Amniotic epithelial cell (primary cell): ENCODE results near the gene CMTM2.
"Not testable (repeated sequence)": the region's sequence is repeated elsewhere in the genome, so short reads cannot be mapped to it uniquely, and the experiment has no call there.

Experiments
- DNase-seq: peaks from one replicate; pipeline ENCODE4 v3.0.0-alpha.2; 2010; ENCODE audit warnings: low read depth

CMTM2 gene

DNA sequence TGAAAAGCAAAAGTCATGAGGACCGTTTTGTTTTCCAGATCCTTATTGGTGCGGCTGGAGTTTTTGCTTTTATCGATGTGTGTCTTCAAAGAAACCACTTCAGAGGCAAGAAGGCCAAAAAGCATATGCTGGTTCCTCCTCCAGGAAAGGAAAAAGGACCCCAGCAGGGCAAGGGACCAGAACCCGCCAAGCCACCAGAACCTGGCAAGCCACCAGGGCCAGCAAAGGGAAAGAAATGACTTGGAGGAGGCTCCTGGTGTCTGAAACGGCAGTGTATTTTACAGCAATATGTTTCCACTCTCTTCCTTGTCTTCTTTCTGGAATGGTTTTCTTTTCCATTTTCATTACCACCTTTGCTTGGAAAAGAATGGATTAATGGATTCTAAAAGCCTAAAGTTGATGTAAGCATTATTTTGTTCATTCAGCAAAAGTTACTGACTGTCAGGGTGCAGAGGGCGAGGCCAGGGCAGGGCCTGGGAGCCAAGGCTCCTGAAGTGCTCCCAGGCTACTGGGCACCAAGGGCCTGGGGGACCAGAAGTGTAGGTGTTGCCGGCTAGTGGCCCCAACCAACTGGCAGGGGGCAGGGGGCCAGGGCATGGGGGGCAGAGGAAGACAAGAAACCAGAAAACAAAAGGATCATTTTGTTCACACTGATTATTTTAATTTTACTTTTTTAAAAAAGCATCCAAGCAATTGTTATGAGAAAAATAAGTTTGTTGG is 8.8 kb downstream of the CMTM2 start:
- no peak for DNase-seq

DNA sequence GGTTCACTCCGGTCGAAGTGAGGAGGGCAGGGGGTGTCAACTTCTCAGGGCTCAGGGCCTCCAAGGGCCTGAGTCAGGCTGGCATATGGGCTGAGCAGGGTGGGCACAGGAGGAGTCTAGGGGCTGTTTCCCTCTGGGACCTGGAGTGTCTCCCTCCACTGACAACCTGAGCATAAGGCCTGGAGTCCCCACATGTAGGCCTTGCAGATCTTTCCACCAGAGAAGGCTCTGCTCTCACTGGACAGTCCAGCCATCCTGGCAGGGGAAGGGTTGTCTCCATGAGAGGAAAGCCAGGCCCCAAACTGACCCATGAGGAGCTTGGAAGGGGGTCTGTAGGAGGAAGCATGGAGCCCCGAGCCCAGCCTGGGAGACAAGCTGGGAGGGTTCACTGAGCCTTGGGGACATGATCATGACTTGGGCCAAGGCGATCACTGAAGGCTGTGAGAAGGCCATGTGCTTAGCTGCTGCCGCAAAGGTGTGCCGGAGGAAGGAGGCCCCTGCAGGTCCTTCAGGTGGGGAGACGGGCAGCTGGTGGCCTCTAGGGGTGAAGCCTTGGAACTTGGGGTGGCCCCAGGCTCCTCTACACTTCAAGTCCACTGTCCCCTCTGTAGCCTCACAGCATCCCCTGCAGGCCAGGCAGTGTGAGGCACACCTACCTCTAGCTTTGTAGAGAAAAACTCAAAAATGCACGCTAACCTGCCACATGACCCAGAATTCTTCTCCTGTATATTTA is 9.9 kb downstream of the CMTM2 start:
- DNase-seq = peak; percentile 53

DNA sequence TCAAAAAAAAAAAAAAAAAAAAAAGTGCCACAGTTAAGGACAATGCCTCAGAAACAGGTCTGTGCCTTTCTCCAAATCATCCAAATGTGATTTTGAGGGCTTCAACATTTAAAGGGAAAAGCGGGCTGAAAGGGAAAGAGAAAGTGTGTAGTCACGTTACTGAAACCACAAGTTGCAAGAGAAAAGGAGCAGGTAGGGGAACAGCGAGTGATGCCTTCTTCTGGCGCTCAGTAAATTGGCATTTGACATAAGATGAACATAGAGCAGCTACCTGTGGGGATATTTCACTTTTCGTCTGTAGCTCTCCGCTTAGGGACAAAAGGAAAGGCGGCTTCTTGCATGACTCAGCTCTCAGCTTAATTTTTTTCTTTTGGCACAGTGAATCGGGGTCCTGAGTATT is 11.1 kb downstream of the CMTM2 start:
- no peak for DNase-seq

DNA sequence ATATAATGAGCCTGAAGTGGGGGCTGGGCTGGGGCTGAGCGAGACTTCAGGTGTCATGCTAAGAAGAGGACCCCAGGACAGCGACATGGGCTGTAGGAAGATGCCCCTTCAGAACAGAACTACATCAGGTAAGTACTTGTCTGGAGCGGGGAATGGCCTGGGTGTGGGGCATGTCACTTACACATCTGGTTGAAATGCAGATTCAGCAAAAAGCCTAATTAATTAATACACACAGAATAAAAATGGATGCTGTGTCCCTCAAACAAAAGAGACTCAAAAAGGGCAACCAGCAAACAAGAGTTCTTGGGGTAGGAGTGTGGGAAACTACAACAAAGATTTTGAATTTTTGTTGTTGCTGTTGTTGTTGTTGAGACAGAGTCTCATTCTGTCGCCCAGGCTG is 11.8 kb downstream of the CMTM2 start:
- DNase-seq = no peak

DNA sequence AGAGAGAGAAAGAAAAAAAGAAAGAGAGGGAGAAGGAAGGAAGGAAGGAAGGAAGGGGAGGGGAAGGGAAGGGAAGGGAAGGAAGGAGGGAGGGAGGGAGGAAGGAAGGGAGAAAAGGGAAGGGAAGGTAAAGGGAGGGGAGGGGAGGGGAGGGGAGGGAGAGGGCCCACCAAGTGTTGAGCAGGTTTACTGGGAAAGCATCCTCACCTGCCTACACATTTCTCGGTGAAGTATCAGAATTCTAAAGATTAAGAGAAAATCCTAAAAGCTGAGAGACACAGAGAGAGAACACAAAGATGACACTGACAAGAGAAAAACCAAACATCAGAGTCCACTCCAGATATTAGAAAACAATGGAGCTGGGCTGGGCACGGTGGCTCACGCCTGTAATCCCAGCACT is 13.0 kb downstream of the CMTM2 start:
- no peak for DNase-seq

DNA sequence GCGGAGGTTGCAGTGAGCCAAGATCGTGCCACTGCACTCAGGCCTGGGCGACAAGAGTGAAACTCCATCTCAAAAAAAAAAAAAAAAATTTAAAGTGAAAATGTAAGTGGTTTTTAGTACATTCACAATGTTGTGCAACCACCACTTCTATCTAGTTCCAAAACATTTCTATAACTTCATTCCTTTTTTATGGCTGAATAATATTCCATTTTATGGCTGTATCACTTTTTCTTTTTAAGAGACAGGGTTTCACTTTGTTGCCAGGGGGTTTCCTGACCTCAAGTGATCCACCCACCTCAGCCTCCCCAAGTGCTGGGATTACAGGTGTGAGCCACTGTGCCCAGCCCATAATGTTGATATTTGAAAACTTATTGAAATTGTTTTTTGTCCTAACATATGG is 13.6 kb downstream of the CMTM2 start:
- no peak for DNase-seq

DNA sequence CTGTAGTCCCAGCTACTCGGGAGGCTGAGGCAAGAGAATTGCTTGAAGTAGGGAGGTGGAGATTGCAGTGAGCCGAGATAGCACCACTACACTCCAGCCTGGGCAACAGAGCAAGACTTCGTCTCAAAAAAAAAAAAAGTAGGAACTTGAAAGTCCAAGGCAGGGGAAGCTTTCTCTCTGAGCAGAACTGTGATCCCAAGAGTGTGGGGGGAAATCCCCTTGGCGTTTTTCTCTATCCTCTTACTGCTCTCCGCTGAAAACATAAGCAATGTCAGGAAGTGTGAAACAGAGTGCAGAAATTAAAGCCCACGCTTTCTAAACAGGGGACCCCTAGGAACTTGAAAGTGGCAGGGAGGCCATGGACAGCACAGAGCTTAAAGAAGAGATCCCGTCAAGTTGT is 15.5 kb downstream of the CMTM2 start:
- DNase-seq = no peak

DNA sequence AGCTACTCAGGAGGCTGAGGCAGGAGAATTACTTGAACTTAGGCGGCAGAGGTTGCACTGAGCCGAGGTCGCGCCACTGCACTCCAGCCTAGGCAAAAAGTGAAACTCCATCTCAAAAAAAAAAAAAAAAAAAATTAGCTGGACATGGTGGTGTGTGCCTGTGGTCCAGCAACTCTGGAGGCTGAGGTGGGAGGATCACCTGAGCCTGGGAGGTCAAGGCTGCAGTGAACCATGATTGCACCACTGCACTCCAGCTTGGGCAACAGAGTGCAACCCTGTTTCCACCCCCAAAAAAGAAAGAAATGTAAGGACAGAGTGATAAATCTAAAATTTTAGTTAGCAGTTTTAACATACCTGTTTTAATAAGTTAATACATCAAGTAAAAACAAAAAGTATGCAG is 17.3 kb downstream of the CMTM2 start:
- not testable (repeated sequence) for DNase-seq

DNA sequence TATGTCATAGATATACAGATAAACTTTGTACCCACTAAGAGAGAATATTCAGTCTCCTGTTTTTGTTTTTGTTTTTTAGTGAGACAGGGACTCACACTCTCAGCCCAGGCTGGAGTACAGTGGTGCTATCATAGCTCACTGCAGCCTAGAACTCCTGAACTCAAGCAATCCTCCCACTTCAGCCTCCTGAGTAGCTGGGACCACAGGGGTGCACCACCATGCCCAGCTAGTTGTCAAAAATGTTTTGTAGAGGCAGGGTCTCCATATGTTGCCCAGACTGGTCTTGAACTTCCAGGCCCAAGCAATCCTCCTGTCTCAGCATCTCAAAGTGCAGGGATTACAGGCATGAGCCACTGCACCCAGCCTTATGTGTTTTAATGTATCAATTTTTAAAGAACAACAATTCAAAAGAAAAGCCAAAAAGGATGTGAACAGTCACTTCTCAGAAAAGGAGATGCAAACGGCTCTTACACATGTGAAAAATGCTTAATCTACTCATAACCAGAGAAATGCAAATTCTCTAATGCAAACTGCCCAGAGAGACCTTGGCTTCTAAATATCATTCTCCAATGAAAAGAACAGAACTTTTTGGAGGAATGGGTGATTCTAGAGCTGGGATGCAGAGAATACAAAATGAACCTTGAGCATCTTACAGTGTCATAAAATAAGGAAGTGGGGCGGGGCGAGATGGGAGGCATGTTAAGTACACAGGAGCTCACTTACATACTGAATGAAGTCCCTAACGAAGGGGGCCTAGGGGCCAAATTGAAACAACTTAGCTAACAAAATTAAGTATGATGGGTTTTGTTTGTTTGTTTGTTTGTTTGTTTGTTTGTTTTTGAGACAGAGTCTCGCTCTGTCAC is 18.0 kb downstream of the CMTM2 start:
- DNase-seq = no peak

DNA sequence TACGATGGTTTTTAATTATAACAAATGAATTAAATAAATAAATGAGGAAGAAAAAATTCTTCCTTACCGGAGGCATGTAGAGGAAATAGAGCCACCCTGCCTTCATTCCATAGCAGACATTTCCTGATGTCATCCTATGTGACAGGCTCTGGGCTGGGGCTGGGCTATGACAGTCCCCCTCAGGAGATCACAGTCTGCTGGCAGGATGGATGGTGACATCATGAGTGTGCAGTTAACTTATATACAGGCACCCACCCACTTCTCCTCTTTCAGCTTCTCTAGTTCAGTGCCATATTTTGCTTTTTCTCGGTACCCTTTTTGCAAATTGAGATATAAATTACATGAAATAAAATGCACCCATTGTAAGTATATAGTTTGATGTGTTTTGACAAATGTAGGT is 18.8 kb downstream of the CMTM2 start:
- no peak for DNase-seq

DNA sequence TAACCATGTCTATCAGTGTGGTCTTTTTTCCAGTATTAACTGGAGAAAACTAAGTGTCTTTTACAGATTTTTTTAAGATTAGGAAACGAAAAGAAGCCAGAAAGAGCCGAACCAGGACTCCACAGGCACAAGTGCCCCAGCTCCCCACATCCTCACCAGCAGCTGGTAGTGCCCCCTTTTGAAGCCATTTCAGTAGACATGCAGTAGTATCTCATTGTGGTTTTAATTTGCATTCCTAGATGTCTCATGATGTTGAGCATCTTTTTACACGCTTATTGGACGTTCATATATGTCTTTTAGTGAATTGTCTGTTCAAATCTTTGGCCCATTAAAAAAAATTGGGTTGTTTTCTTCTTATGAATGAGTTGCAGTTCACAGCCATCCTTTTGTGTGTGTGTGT is 20.5 kb downstream of the CMTM2 start:
- no peak for DNase-seq

DNA sequence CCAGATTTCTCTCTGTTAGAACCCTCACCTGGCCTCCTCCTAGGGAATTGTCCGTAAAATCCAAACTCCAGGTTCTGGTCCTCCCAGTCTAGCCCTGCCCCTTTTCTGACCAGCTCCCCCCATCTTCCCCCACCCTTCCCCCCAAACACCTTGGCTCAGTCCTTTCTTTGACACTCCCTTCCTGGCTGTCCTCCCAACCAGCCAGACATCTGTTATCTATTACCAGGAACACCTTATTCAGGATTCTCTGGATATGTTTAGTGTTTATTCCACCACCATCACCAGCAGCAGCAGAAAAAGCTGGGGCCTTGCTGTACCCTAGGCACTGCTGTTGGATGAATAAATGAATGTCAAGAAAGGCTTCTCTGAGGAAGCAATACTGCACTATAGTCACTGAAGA is 21.2 kb downstream of the CMTM2 start:
- DNase-seq = no peak

DNA sequence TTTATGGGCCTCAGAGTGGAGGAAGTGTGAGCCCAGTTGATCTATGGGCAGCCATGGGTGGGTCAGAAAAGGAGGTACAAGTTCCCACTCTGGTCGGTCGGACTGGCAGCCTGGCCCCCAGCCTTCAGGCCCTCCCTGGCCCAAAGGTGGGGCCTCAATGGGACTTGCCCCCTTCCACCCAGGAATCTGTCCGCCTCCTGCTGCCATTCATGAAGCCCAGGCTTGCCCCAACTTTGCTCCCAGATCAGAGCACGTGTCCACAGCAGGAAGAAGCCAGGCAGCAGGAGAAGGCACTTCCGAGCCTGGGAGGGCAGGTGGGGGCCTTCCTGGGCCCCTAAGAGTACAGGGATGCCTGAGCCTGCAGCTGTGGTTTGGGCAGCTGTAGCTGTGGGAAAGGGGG is 22.2 kb downstream of the CMTM2 start:
- no peak for DNase-seq

DNA sequence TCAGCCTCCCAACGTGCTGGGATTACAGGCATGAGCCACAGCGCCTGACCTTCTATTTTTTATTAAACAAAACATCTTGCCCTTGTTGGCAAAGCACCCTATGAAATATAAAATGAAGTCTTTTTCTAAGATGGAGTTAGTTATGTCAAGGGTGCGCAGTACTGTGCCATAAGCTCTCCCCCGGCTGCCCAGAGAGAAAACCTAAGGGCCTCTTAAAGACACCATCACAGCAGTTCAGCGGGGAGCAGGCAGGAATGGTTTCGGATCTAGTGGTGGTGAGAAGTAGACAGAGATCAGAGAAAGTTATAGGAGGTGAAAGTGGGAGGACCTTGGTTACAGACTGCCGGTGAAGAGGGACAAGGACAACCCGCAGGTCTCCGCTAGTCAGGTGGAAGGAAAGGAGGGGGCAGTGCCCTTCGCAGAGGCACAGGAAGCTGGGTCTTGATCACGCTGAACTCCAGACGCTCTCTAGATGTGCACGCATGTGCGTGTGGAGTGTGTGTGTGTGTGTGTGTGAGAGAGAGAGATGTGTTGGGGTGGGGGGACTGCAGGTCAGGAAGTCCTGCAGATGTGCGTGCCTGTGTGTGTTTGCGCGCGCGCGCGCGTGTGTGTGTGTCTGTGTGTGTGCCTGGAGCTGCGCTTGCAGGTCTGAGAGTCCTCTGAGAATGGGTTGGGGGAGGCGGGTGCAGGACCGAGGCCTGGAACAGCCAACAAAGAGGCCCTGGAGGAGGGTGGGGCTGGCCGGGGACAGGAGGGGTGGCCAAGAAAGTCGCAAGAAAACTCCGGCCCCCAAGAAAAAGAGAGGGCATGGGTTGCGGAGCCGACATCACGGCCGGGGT is 24.5 kb downstream of the CMTM2 start:
- DNase-seq = peak; percentile 65

DNA sequence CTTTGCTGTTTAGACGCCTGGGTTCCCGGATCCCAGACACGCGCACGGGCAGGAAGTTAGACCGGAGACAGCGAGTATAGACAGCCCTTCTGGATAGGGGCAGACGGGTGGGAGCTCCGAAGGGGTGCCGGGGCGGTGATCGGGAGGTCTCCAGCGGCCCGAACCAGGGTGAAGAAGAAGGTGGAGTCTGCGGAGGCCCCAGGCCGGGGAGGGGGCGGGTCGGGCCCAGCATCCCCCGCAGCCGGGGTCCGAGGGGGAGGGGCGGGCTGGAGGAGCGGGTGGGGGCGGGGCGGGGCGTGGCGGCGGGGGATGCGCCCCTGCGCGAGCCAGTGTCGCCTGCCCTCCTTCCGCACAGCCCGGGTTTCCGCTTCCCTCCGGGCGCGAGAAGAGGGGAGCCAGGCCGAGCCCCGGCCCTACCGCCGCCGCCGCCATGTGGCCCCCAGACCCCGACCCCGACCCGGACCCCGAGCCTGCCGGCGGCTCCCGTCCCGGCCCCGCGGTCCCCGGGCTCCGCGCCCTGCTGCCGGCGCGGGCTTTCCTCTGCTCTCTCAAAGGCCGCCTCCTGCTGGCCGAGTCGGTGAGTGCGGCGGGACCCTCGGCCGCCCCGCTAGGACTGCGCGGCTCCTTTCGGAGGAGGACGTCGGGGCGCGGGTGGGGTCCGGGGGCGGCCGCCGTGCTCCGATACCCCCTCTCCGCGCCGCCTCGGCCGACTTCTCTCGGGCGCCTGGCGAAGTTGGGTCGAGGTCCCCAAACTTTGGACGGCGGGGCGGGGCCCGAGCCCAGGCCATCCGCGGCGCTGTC is 25.3 kb downstream of the CMTM2 start, which contains the start of gene CMTM3:
Gene CMTM3, plus strand, starts transcription at position 329 of the 801 bp plus-strand sequence. Its CDS starts 102 bp downstream, at position 431.
- peak; percentile 40 for DNase-seq

DNA sequence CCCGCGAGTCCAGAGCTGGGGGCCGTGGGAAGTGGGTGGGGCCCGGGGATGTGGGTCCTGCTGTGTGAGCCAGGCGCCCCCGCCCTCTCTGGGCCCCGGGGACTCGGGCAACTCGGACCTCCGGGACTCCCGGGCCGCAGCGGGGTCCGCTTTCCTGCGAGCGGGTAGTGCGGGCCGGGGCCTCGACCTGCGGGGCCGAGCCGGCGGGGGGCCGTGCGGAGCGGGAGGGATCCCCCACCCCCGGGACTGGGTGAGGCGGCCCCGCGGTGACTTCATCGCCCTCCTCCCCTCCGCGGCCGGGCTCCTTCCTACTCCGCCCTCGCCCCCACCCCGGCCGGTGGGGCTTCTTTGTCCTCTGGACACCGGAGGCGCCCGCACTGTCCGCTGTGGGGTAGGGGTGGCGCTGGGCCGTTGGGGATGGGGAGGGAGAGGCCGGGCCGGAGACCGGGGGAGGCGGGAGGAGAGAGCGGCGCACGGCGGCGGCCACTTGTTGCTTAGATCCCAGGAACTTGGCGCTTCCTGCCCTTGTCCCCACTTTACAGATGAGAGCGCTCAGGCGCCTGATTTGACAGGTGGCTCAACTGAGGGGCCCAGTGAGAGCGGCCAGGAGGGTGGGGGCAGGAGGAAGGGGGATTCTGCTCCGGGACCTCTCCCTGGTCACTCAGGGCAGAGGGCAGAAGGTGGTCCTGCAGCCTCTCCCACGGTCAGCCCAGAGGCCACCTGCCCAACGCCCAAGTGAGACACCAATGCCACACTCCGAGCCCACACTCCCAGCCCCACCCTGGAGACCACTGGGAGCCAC is 26.1 kb downstream of the CMTM2 start:
- DNase-seq = no peak

DNA sequence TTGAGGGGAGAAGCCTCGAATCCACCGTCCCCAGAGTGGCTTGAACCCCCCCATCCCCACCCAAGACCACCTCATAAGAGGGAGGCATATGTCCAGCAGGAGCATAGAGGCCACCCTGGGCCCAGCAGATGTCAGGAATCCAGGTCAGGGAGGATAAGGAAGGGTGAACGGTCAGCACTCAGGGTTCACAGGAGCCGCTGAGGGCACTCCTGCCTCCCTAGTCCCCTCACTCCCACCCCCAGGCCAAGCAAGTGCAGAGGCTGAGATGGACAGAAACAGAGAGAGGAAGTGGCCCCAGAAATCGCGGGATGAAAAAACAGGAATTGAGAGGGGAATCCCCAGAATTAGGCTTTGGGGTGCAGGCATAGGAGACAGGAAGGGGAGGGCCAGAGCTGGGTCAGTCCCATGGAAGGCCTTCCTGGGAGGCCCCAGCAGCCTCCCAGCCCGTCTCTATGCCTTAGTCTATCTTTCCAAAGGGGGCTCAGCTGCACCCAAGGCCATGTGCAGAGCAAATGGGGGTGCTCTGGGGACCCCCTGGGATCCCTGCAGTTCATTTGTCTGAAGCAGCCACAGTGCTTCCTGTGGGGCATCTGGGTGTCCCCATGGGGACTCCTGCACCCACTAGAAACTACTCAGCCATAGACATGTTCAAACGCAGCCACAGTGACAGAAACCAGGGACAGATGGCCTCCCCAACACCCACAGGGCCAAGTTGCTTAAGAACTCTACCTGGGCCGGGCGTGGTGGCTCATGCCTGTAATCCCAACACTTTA is 26.9 kb downstream of the CMTM2 start:
- DNase-seq = no peak

DNA sequence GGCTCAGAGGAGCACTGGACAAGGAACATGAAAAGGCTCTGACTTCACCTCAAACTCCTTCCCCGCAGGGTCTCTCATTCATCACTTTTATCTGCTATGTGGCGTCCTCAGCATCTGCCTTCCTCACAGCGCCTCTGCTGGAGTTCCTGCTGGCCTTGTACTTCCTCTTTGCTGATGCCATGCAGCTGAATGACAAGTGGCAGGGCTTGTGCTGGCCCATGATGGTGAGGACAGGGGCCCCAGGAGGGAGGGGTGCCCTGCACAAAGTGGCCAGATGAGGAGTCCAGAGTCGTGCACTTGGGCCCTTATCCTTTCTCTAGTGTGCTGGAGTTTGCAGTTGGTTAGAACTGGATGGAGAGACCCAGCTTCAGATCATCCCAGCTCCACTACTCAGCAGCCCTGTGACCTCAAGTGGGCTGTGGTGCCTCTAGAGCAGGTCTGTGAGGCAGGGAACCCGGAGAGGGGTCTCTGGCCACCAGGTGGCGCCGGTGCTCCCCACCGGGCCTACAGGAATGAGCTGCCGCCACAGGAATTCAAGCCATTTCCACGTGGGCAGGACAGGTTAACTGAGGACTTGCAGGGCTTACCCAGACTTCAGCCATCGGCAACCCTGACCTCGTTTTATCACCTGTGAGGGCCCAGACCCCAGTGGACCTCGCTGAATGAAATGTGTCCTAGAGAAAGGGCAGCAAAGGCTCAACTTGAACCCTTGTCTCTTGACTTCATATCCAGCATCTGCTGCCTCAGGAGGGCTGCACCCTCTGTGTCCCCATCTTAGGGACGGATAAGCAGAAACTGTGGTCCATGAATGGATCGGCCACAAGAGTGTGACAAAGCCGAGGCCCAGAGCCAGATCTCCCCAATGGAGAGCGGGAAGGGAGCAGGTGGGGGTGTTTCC is 29.2 kb downstream of the CMTM2 start:
- peak; percentile 89 for DNase-seq
